22Rv1 (cell line): ENCODE measurements around the gene ANO10.

Experiments
- CTCF ChIP-seq: fragments of 450-650 bp; IDR thresholded peaks from 2 replicates; pipeline ENCODE4 v1.5.1; 2017; ENCODE audit warnings: mild to moderate bottlenecking
- ZFX ChIP-seq: fragments of 450-650 bp; IDR thresholded peaks from 2 replicates; pipeline ENCODE4 v1.6.1; 2017; ENCODE audit warnings: antibody characterized with exemption, borderline replicate concordance

- TF ChIP-seq CTCF (no peak), ZFX (no peak)
Measured at GRCh38 chr3:43361077-43361476, 260.7 kb downstream of the ANO10 start.
